Measurements from ENCODE around the gene KRT222. TPM values are rescaled to one million over a fixed set of nuclear protein-coding genes. Genes with fewer than 3 reads are reported as not detected.

KRT222 gene
- total and polyA plus RNA-seq, 5 experiments from 2014 or later, result 0.09 TPM; not detected in 4

DNA sequence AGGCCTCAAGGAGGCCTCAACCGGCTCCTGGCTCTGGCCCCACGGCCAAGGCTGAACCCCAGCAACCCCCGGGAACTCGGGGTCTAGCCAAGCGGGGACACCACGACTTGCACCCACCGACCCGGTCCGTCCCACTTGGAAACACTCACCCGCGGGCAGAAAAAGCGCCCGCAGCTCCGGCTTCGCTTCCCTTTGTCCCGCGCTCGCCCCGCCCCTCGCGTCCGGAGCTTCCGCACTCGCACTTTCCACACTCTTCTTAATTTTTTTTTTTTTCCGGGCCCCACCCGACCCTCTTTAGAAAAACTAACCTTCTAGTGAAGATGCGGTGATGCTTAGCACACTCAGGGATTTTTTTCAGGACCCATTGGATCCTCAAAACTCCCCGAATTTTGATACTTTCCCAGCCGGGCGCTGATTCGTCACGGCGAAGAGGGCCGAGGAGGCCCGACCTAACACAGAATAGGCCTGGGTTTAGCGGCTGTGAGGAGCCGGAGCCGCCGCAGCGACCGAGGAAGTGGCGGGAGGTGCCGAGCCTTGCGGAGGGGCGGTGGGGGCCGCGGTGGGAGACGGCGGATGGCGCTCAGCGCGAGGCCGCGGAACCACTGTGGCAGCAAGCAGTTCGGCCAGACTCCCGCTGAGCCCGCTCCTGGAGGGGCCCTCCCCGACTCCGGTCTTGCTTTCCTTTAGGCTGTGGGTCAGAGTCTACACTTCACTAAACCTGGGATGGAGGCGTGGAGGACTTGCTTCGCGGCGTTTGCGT lies 17.2 kb downstream of the KRT222 start, which contains the start of gene SMARCE1:
TSS of gene SMARCE1 (minus strand) at position 195 of the 760 bp plus-strand sequence. CDS start 2,016 bp downstream, outside the sequence.
- peak; percentile 74 to 81 for ATAC-seq
- DNase-seq, result peak; percentile 48 to 90 (median 68)
- peak within 1 kb of the TSS; percentile 94 to 100 (median 98) for H3K27ac Mint-ChIP-seq
- POLR2A ChIA-PET, result interaction anchor here (0.5 to 3.5 kb wide), 23 partner anchors 13 to 1042 kb away, joined by 3 to 46 read pairs (median 4); partner anchors contain the start of gene CCR7
- peak within 1 kb of the TSS; percentile 89 to 99 (median 95) for H3K4me3 Mint-ChIP-seq
- H3K27me3 Mint-ChIP-seq, result no peaks in the 10 kb centered on the region
- H3K36me3 Mint-ChIP-seq, result peaks cover 5 to 28% (median 10%) of the 10 kb centered on the region in 3 donors
- peaks cover 13 to 59% (median 45%) of the 10 kb centered on the region in 4 donors for H3K4me1 Mint-ChIP-seq
- no peaks in the 10 kb centered on the region for H3K9me3 Mint-ChIP-seq

DNA sequence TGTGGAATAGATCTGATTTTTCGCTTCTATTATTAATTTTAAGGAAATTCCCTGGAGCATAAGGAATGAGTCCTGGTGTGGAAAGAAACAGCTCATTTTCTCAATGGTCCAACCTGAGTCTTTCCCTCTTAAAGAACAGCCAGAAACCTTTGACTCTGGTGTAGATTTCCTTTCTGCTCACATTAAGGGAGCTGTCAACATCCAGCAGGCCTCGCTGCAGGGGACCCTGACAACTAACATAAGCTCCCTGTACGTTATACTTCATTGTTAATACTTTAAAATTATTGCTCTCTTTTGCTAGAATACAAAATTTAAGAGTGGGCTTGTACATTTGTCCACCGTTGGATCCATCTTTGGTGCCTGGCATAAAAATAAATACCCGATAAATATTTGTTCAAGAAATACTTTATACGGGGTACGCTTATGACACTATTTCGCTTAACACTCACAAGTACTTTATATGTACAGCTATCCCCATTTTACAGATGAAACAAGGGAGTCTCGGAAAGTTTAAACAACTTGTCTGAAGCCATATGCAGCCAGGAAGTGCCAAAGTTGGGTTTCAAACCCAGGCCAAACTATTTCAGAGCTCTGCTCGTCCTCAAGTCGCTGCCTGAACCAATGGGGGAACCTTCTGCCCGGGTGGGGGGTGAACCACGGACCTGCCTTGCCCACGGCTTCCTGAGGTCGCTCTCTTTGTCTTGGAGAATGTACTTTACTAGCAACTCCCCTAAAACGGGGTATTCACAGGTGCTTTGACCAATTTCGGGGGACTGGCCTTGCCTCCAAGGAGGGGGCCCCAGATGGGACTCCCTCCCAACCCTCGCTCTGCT lies 18.0 kb downstream of the KRT222 start:
- Mint-ChIP-seq H3K9me3 (no peaks in the 10 kb centered on the region), H3K4me1 (peaks cover 18 to 65% (median 51%) of the 10 kb centered on the region in 4 donors), H3K4me3 (peak overlapping the region; percentile 89 to 99 (median 95)), H3K27me3 (no peaks in the 10 kb centered on the region), H3K27ac (peak overlapping the region; percentile 94 to 100 (median 98)), H3K36me3 (peaks cover 8 to 36% (median 10%) of the 10 kb centered on the region in 3 donors)
- DNase-seq (peak in 4 of 10 donors; percentile 26 to 45 (median 40)), ATAC-seq (peak; percentile 62 to 63)
- POLR2A ChIA-PET, result interaction anchor here (0.6 to 3.5 kb wide), 18 partner anchors 12 to 1043 kb away, joined by 3 to 46 read pairs (median 4); partner anchors contain the start of genes CCR7 and EIF1

DNA sequence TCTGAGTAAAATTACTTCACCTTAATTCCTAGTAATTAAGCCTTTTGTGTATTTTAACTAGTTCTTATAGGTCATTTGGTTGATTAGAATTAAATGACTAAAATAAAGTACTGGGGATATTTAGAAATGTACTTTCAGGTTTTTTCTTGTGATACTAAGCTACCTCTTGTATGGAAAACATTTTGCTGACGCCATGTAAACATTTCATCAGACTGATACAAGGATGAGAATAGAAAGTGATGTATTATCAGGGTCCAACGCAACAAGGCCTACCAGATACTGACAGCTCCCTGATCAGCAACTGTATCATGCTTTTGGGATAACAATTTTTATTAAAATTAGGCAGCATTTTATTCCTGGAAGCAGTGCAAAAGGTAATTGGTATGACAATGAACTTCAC lies 19.0 kb downstream of the KRT222 start:
- Mint-ChIP-seq H3K27me3 (no peaks in the 10 kb centered on the region), H3K4me1 (peaks cover 21 to 73% (median 56%) of the 10 kb centered on the region in 4 donors), H3K27ac (peak overlapping the region in 2 of 10 donors; percentile 74 to 100), H3K9me3 (no peaks in the 10 kb centered on the region), H3K36me3 (peaks cover 10 to 46% (median 10%) of the 10 kb centered on the region in 3 donors), H3K4me3 (peak overlapping the region in 8 of 10 donors; percentile 17 to 95 (median 44))
- DNase-seq (no peak), ATAC-seq (no peak)
- POLR2A ChIA-PET, result interaction anchor here (1.1 to 3.5 kb wide), 5 partner anchors 31 to 1043 kb away, joined by 3 to 46 read pairs (median 4); partner anchors contain the start of genes CCR7 and EIF1

DNA sequence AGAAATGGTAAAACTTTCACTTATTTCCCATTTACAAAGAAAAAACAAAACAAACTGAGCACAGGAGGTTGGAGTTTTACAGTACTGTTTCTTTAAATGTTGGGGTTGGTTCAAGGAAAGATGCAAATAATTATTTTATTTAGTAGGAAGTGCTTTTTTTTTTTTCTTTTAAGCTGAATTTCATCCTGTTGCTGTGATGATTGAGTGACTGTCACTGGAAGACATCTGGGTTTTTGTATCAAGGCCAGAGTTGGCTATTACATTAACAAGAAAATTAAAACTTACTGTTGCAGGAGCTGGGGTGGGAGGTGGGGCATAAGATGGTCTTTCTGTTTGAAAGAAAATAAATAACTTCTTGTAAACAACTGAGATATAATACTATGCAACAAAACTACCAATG lies 19.7 kb downstream of the KRT222 start:
- ATAC-seq (no peak), DNase-seq (no peak)
- POLR2A ChIA-PET, result interaction anchor here (1.1 to 3.5 kb wide), 3 partner anchors 30 to 92 kb away, joined by 3 to 46 read pairs (median 22); partner anchors contain the start of gene CCR7
- peaks cover 10 to 53% (median 10%) of the 10 kb centered on the region in 3 donors for H3K36me3 Mint-ChIP-seq
- H3K27ac Mint-ChIP-seq, result peak overlapping the region in 6 of 10 donors; percentile 49 to 83 (median 72)
- H3K4me3 Mint-ChIP-seq, result peak overlapping the region in 9 of 10 donors; percentile 31 to 66 (median 57)
- no peaks in the 10 kb centered on the region for H3K9me3 Mint-ChIP-seq
- peaks cover 22 to 79% (median 63%) of the 10 kb centered on the region in 4 donors for H3K4me1 Mint-ChIP-seq
- no peaks in the 10 kb centered on the region for H3K27me3 Mint-ChIP-seq

- H3K27ac Mint-ChIP-seq, result peak overlapping the region in 6 of 10 donors; percentile 7 to 84 (median 58)
- H3K4me1 Mint-ChIP-seq, result peaks cover 15 to 45% (median 39%) of the 10 kb centered on the region in 4 donors
- POLR2A ChIA-PET, result no interaction called here
- DNase-seq, result no peak
- peaks cover 7 to 97% (median 12%) of the 10 kb centered on the region in 3 donors for H3K36me3 Mint-ChIP-seq
- ATAC-seq, result no peak
- H3K9me3 Mint-ChIP-seq, result no peaks in the 10 kb centered on the region
- H3K27me3 Mint-ChIP-seq, result no peaks in the 10 kb centered on the region
- no peak overlapping the region for H3K4me3 Mint-ChIP-seq
These were observed 27.0 kb downstream of the KRT222 start for GRCh38 chr17:40637931-40638330.

- H3K27me3 Mint-ChIP-seq, result no peaks in the 10 kb centered on the region
- ATAC-seq (no peak), DNase-seq (no peak)
- peak overlapping the region in 5 of 10 donors; percentile 4 to 84 (median 53) for H3K27ac Mint-ChIP-seq
- POLR2A ChIA-PET, result interaction anchor here (0.6 to 0.7 kb wide), 2 partner anchors 9 to 14 kb away, joined by 3 to 4 read pairs; no protein-coding TSS in a partner anchor
- peaks cover 7 to 96% (median 9%) of the 10 kb centered on the region in 3 donors for H3K36me3 Mint-ChIP-seq
- H3K4me1 Mint-ChIP-seq, result peaks cover 2 to 13% (median 9%) of the 10 kb centered on the region in 4 donors
- no peak overlapping the region for H3K4me3 Mint-ChIP-seq
- H3K9me3 Mint-ChIP-seq, result no peaks in the 10 kb centered on the region
These were observed 31.1 kb downstream of the KRT222 start for GRCh38 chr17:40633871-40634270.

- H3K36me3 Mint-ChIP-seq, result peaks cover 7 to 94% (median 13%) of the 10 kb centered on the region in 3 donors
- no peaks in the 10 kb centered on the region for H3K27me3 Mint-ChIP-seq
These were observed 32.8 kb downstream of the KRT222 start for GRCh38 chr17:40632216-40632615.

GRCh38 chr17:40629842-40630241 lies 35.1 kb downstream of the KRT222 start:
- H3K9me3 Mint-ChIP-seq, result no peaks in the 10 kb centered on the region

More at GRCh38 chr17:40632216-40632615, 32.8 kb downstream of the KRT222 start:
- POLR2A ChIA-PET, result interaction anchor here (31.1 kb wide), 1 partner anchor 79 kb away, joined by 2269 read pairs; the partner anchor contains the start of gene CCR7
- Mint-ChIP-seq H3K4me1 (peaks cover 0 to 2% (median 1%) of the 10 kb centered on the region in 4 donors), H3K4me3 (no peak overlapping the region), H3K27ac (peak overlapping the region in 3 of 10 donors; percentile 3 to 29 (median 19)), H3K9me3 (no peaks in the 10 kb centered on the region)
- DNase-seq (no peak), ATAC-seq (no peak)

DNA sequence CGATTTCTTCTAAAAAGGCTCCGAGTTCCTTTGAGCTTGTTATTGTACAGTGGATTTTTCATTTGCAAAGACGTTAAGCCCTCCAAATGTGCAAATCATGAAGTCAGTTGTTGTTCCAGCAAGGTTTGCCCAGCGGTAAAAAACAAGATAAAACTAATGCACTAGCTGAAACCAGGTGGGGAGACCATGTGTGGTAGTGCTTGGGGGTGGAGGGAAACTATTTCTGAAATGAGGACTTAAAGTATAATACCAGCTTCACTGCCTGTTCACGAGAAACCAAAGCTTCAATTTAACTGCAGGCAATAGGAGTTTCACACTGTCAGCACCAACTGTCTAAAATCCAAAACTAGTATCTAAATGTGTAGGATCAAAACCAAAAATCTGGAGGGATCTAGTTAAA lies 39.7 kb downstream of the KRT222 start:
- Mint-ChIP-seq H3K36me3 (peaks cover 0 to 29% (median 4%) of the 10 kb centered on the region in 3 donors), H3K9me3 (no peaks in the 10 kb centered on the region), H3K27me3 (no peaks in the 10 kb centered on the region), H3K4me1 (peaks cover 16 to 58% (median 53%) of the 10 kb centered on the region in 4 donors), H3K4me3 (peak overlapping the region in 1 of 10 donors; percentile 26), H3K27ac (peak overlapping the region in 6 of 10 donors; percentile 25 to 74 (median 57))
- no peak for DNase-seq
- POLR2A ChIA-PET, result interaction anchor here (1.0 to 31.1 kb wide), 5 partner anchors 8 to 72 kb away, joined by 3 to 2269 read pairs (median 6); partner anchors contain the start of genes CCR7 and SMARCE1
- ATAC-seq, result no peak

More at GRCh38 chr17:40629842-40630241, 35.1 kb downstream of the KRT222 start:
- peaks cover 1 to 73% (median 7%) of the 10 kb centered on the region in 3 donors for H3K36me3 Mint-ChIP-seq
- H3K27ac Mint-ChIP-seq, result peak overlapping the region in 2 of 10 donors; percentile 22 to 41
- H3K27me3 Mint-ChIP-seq, result no peaks in the 10 kb centered on the region
- POLR2A ChIA-PET, result interaction anchor here (0.8 to 31.1 kb wide), 4 partner anchors 15 to 77 kb away, joined by 3 to 2269 read pairs (median 6); partner anchors contain the start of genes CCR7 and SMARCE1
- DNase-seq (no peak), ATAC-seq (no peak)
- H3K4me3 Mint-ChIP-seq, result no peak overlapping the region
- peaks cover 0 to 18% (median 11%) of the 10 kb centered on the region in 4 donors for H3K4me1 Mint-ChIP-seq

DNA sequence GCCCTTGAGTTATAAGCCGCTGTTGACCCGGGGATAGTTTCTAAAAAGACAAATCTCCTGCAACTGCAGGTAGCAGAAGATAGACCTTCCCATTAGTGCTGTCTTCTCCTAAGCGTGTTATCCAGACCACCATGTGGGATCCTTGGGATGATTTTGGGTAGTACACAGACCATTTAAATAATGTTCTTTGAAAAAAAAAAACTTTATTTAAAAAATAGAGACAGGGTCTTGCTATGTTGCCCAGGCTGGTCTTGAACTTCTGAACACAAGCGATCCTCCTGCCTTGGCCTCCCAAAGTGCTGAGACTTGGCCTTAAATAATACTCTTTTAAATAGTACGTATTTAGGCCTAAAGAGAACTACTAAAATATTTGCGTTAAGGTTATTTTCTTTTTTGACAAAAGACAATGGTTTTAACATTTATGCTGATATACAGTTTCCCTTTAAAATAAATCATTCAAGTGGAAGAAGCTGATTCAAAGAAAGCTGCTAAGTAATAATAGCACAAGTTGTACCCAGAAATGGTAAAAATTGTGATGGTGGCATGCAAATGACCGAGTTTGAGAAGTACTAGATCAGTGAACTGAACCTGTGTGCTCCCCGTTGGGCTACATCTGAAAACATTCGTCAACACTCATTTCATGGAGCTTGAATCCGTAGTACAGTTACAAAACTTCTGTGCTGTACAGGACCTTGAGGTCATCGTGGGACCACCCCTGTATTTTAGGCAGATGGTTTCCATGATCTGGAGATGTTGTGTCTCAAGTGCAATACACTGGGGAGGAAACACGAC lies 41.4 kb downstream of the KRT222 start:
- ATAC-seq (no peak), DNase-seq (no peak)
- Mint-ChIP-seq H3K27ac (peak overlapping the region in 7 of 10 donors; percentile 49 to 92 (median 86)), H3K36me3 (peaks cover 0 to 13% (median 4%) of the 10 kb centered on the region in 3 donors), H3K27me3 (no peaks in the 10 kb centered on the region), H3K4me3 (peak overlapping the region in 2 of 10 donors; percentile 40 to 76), H3K9me3 (no peaks in the 10 kb centered on the region), H3K4me1 (peaks cover 20 to 69% (median 63%) of the 10 kb centered on the region in 4 donors)
- POLR2A ChIA-PET, result interaction anchor here (1.5 to 31.1 kb wide), 3 partner anchors 19 to 71 kb away, joined by 9 to 2269 read pairs (median 10); partner anchors contain the start of genes CCR7 and SMARCE1
